GM19467 (cell line): ENCODE measurements around the gene NECAP2.
"Not testable (repeated sequence)": the region's sequence is repeated elsewhere in the genome, so short reads cannot be mapped to it uniquely, and the experiment has no call there.

Experiments
- ATAC-seq: cut with Tn5 transposase; IDR thresholded peaks from one replicate; pipeline ENCODE4 v1.9.1; 2021; ENCODE audit warnings: mild to moderate bottlenecking, moderate library complexity; ENCODE audit not compliant: unreplicated experiment

NECAP2 gene

GRCh38 chr1:16425125-16426025, 15.1 kb upstream of the NECAP2 start:
- no peak for ATAC-seq

DNA sequence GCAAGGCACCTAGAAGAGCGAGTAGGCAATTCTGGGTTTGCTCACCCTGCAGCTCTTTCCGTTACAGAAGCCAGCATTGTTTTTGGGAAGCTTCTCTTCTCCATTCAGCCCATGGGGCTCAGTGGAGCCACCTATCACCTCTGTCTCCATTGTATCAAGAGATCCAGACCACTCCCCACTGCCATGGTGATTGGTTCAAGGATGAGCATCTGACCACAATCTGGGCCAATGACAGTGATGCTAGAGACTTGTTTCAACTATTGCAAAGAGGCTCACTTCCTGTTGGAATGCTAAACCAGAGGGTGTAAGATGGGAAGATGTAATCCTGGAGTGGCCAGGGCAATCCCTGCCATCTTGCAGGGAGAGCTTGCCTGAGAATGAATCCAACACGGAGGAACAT, 9.9 kb upstream of the NECAP2 start:
- no peak for ATAC-seq

DNA sequence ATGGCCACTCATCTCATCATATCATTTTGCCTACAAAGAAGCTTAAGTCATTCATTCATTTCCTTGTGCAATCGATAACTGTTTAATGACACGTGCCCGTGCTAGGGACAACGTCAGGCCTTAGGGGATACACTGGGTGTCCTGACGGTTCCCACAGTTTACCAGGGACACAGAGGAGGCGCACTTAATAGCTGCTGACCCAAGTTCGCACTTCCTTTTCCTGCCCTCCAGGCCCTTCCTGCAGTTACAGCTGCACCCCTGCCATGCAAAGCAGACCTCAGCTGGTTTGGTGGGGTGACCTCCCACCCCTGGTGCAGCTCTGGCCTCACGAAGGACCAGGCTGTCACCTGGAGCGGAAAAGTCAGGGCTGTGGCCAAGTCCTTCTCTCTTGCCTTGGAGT, 7.5 kb upstream of the NECAP2 start:
- ATAC-seq = no peak

- ATAC-seq = no peak
Measured at GRCh38 chr1:16434007-16434406, 6.5 kb upstream of the NECAP2 start.

- no peak for ATAC-seq
Measured at GRCh38 chr1:16434501-16434900, 6.0 kb upstream of the NECAP2 start.

DNA sequence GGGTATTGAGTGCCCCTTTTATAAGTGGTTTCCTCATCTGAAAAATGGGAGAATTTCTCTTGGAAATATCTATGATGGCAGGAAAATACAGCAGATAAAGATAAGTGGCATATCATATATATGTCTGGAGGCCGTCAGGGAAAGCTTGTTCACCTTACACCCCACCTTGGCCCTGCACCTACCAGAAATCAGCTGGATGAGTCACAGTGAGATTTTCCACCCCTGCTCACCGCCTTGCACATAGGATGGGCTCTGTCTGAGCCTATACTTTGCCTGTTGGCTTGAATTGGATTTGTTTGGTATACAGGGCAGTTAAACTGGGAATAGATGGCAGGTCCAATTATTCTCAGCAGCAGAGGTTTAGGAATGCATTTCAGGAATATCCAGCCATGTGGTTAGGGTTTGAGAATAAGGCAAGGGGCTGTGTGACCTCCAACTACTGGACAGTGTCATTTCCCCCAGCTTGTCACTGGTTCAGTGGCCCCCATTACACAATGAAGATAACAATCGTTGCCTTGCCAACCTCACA, 3.5 kb upstream of the NECAP2 start, which contains the start of gene SPATA21:
TSS of gene SPATA21 (minus strand) at position 479 of the 529 bp plus-strand sequence. CDS start 6,053 bp downstream, outside the sequence.
- ATAC-seq = no peak

DNA sequence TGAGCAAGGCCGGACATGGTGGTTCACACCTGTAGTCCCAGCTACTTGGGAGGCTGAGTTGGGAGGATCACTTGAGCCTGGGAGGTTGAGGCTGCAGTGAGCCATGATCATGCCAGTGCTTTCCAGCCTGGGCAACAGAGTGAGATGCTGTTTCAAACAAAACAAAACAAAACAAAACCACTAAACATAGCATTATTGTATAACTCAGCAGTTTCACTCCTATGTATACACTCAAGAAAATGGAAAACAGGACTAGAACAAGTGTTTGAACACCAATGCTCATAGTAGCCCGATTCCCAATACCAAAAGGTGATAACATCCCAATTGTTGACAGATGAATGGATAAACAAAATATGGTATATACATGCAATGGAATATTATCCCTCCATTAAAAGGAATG, 2.0 kb upstream of the NECAP2 start:
- no peak for ATAC-seq

DNA sequence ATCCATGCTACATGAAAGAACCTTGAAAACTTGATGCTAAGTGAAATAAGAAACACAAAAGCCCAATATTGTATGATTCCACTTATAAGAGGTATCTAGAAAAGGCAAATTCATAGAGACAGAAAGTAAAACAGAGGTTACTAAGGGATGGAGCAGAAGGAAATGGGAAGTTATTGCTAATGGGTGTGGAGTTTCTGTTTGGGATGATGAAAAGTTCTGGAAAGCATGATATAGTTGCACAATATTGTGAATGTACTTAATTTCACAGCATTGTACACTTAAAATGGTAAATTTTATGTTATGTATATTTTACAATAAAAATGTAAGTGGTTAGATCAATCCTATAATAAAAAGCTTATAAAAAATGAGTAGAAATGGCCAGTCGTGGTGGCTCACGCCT, 1.6 kb upstream of the NECAP2 start:
- no peak for ATAC-seq

DNA sequence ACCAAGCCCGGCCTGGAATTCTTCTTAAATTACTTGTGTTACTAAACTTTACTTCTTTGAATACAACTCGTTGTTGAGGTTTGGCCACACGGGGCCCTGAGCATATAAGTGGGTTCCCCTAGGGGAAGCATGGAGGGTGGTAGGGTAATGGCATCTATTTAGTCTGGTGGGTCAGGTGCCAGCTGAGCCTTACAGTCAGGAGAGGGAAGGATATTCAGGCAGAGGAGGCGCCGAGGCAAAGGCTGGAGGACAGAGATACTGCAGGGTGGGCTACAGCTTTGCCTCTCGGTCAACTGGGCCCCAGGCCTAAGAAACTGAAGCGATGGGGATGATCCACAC, 424 bp upstream of the NECAP2 start:
- peak; percentile 18 for ATAC-seq

GRCh38 chr1:16441282-16441665, 750 bp downstream of the NECAP2 start:
- ATAC-seq = no peak

DNA sequence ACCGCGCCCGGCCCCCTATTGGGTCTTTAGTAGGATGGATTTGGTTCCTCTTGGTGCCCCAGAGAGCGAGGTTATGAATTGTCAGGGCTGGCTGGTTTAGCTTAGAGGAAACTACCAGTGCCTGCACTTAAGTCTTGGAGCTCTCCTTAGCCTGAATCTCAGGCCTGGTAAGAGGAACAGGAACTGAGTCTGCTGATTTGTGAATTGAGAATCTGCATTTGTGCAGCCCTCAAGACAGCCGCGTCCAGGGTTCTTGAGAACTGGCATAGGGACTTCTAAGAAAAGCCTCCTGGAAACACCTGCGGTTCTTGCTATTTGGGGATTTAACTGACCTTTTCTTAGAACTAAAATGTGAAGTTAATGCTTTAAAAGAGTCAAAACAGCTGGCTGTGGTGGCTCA, 1.7 kb downstream of the NECAP2 start:
- ATAC-seq = no peak

- ATAC-seq = no peak
Measured at GRCh38 chr1:16442941-16443340, 2.4 kb downstream of the NECAP2 start.

DNA sequence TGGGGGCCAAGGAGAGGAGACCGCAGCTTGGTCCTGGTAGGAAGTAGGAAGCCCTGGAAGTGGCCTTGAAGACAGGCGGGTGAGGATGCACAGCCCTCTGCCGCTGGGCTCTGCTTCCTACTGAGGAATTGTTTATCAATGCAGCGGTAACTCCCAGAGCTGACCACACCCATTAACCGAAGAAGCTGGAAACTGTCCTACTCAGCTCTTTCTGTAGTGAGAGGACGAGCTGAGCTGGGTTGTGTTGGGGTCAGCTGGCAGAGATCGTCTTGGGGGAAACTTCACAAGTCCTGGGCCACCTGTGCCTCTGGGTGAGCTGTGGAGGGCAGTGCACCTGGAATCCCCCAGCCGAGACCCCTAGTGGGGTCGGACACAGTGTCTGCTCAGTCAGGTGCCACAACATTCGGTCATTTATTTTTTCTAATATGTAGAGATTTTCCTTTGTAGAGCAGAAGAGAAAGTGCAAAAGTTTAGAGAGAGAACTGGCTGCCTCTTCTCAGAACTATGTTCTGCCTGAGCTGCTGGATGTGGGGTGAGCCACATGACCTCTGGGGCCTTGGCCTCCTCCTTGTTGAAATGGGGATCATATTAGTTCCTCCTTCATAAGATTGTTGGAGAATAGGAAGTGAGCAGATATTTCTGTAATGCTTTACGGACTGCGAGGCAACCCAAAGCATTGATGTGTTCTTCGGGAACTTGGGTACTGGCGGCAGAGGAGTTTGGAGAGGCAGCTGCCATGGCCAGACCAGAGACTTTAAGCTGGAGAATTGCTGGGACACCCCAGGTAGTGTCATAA, 3.6 kb downstream of the NECAP2 start:
- no peak for ATAC-seq

- ATAC-seq = no peak
Measured at GRCh38 chr1:16445052-16445451, 4.5 kb downstream of the NECAP2 start.

DNA sequence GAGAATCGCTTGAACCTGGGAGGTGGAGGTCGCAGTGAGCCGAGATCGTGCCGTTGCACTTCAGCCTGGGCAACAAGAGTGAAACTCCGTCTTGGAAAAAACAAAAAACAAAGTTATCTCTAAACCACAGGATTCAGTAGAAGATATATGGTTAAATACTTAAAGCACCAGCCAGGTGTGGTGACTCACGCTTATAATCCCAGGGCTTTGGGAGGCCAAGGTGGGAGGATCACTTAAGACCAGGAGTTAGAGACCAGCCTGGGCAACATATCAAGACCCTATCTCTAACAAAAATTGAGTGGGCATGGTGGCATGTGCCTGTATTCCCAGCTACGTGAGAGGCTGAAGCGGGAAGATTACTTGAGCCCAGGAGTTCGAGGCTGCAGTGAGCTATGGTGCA, 5.6 kb downstream of the NECAP2 start:
- ATAC-seq = no peak

- no peak for ATAC-seq
Measured at GRCh38 chr1:16447641-16448040, 7.1 kb downstream of the NECAP2 start.

- no peak for ATAC-seq
Measured at GRCh38 chr1:16449065-16449464, 8.5 kb downstream of the NECAP2 start.

DNA sequence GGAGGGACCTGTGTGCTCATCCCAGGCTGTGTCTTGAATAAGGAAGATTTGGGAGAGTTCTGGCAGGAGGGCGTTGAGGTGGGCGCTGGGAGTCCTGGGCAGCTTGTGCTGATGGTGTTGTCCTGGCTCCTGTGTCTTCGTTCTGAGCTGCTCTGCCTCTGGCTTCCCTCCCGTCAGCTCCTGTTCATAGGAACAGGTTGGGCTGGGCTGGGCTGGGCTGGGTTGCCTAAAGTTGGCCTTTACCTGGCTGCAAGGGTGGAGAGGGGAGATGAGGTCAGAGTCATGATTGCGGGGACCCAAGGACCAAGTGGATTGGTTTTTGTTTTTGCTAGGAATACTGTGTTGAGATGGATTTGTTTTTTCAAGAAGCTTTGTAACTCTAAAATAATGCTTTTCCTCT, 9.1 kb downstream of the NECAP2 start:
- no peak for ATAC-seq

GRCh38 chr1:16450863-16451481, 10.4 kb downstream of the NECAP2 start:
- ATAC-seq = no peak

- ATAC-seq = no peak
Measured at GRCh38 chr1:16451841-16452528, 11.5 kb downstream of the NECAP2 start.

GRCh38 chr1:16454909-16455308, 14.4 kb downstream of the NECAP2 start:
- ATAC-seq = not testable (repeated sequence)
